Measurements from ENCODE around the gene PLEKHG3. TPM values are rescaled to one million over a fixed set of nuclear protein-coding genes. Genes with fewer than 3 reads are reported as not detected.

PLEKHG3 gene
- total RNA-seq, 2 donors from 2014 or later: 17.1 to 30.3 TPM

GRCh38 chr14:64795211-64795610 lies 91.0 kb downstream of the PLEKHG3 start:
- H3K9me3 Mint-ChIP-seq: no peaks in the 10 kb centered on the region
- H3K4me1 Mint-ChIP-seq (ENCODE audit: low read depth in 2 of 2): no peaks in the 10 kb centered on the region
- no peaks in the 10 kb centered on the region for H3K36me3 Mint-ChIP-seq
- DNase-seq (ENCODE audit: low spot score) (no peak), ATAC-seq (no peak)
- H3K27me3 Mint-ChIP-seq: peaks cover 0 to 3% of the 10 kb centered on the region in 2 donors
- no peak overlapping the region for H3K27ac Mint-ChIP-seq
- H3K4me3 Mint-ChIP-seq: no peak overlapping the region

DNA sequence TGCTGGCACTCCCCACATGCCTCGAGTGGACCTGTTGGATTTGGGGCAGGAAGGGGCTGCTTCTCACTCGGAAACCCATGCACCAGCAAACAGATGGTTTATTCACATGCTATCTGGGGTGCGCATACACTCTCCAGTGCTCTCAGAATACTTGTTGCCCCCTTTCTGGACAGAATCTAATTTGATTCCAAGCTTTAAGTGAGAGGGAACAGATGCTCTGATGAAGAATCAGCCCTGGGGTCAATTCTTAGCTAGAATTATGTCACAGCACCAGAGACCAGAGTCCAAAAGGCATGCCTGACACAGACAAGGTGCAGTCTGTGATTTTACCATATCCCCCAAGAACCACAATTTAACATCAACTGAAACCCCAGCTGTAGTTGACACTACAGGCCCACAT lies 91.7 kb downstream of the PLEKHG3 start:
- H3K27ac Mint-ChIP-seq: no peak overlapping the region
- no peaks in the 10 kb centered on the region for H3K9me3 Mint-ChIP-seq
- DNase-seq (ENCODE audit: low spot score): no peak
- no peaks in the 10 kb centered on the region for H3K36me3 Mint-ChIP-seq
- peaks cover 3 to 5% of the 10 kb centered on the region in 2 donors for H3K27me3 Mint-ChIP-seq
- no peak overlapping the region for H3K4me3 Mint-ChIP-seq
- ATAC-seq: no peak
- no peaks in the 10 kb centered on the region for H3K4me1 Mint-ChIP-seq (ENCODE audit: low read depth in 2 of 2)

- H3K9me3 Mint-ChIP-seq: no peaks in the 10 kb centered on the region
- DNase-seq (ENCODE audit: low spot score) (no peak), ATAC-seq (no peak)
- H3K27ac Mint-ChIP-seq: no peak overlapping the region
- H3K4me1 Mint-ChIP-seq (ENCODE audit: low read depth in 2 of 2): no peaks in the 10 kb centered on the region
- peaks cover 4 to 9% of the 10 kb centered on the region in 2 donors for H3K27me3 Mint-ChIP-seq
- no peaks in the 10 kb centered on the region for H3K36me3 Mint-ChIP-seq
- H3K4me3 Mint-ChIP-seq: no peak overlapping the region
Measured at GRCh38 chr14:64796369-64796768, 92.1 kb downstream of the PLEKHG3 start.

DNA sequence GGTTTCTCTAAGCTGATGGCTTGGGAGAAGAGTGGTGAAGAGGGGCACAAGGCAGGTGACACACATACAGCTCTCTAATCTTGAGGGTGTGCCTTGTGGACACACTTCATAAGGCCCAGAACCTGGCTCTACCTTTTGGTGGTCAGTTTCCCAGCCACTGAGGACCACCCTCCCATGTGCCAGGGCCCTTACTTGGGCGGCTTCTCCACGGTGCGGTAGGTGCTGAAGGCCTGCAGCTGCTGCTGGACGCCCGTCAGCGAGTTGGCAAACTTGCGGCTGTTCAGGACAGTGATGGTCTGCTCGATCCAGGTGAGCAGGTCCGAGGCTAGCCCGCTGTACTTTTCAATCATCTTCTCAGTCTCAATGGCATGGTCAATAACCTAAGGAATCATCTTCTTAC lies 95.3 kb downstream of the PLEKHG3 start:
- no peak for DNase-seq (ENCODE audit: low spot score)
- Mint-ChIP-seq H3K27me3 (peaks cover 7 to 14% of the 10 kb centered on the region in 2 donors), H3K36me3 (no peaks in the 10 kb centered on the region), H3K4me1 (ENCODE audit: low read depth in 2 of 2) (no peaks in the 10 kb centered on the region), H3K4me3 (no peak overlapping the region), H3K9me3 (no peaks in the 10 kb centered on the region), H3K27ac (no peak overlapping the region)
- ATAC-seq: no peak

Other genes starting within 250 kb of the PLEKHG3 start
- 1 to 10 TPM; 2.0 to 2.2 TPM for gene AKAP5, start 238.9 kb upstream of the PLEKHG3 start, total RNA-seq
- gene ZBTB25, start 200.6 kb upstream of the PLEKHG3 start, total RNA-seq: 10 to 100 TPM; 15.2 to 21.4 TPM
- 10 to 100 TPM; 42.5 to 46.8 TPM for gene ZBTB1, start 199.7 kb upstream of the PLEKHG3 start, total RNA-seq
- 10 to 100 TPM in 1 of 2 donors, 1 to 10 TPM in 1; 5.7 to 12.5 TPM for gene HSPA2, start 163.7 kb upstream of the PLEKHG3 start, total RNA-seq
- gene PPP1R36, start 154.5 kb upstream of the PLEKHG3 start, total RNA-seq: under 1 TPM in 1 of 2 donors, not detected in 1; 0.17 TPM
- gene SPTB, start 175.5 kb downstream of the PLEKHG3 start, total RNA-seq: under 1 TPM; 0.07 to 0.14 TPM
- 10 to 100 TPM; 27.8 to 38.6 TPM for gene CHURC1, start 210.0 kb downstream of the PLEKHG3 start, total RNA-seq
- not detected for gene GPX2, start 238.3 kb downstream of the PLEKHG3 start, total RNA-seq

Measured in natural killer cell treated with Interleukin-12 subunit alpha and Interleukin-12 subunit beta and Interleukin-15 and Interleukin-18, amount 100 ng/mL, for 72 hours (primary cell).